ENCODE results near the gene MTO1. TPM values are rescaled to one million over a fixed set of nuclear protein-coding genes. Genes with fewer than 3 reads are reported as not detected.
"Not testable (repeated sequence)": the region's sequence is repeated elsewhere in the genome, so short reads cannot be mapped to it uniquely, and the experiment has no call there.

MTO1 gene
- total RNA-seq, 2 donors from 2014 or later, result 21.5 to 26.7 TPM

DNA sequence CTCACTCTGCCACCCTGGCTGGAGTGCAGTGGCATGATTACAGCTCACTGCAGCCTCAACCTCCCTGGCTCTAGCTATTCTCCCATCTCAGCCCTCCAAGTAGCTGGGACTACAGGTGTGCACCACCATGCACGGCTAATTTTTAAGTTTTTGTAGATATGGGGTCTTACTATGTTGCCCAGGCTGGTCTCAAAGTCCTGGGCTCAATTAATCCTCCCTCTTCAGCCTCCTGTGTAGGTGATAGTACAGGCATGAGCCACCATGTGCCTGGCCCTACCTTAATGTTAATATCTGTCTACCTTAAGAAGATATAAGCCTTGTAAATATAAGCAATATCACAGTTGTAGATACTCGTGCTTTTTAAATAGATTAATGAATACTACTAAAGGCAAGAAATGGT lies 42.6 kb downstream of the MTO1 start:
- Histone ChIP-seq H3K9ac (ENCODE audit: extremely low read depth, low read length, poor library complexity, severe bottlenecking) (no peak overlapping the region), H3K9me3 (ENCODE audit: control insufficient read depth, low read length) (no peaks in the 10 kb centered on the region), H3K27ac (ENCODE audit: low read depth, low read length) (no peak overlapping the region), H3K27me3 (ENCODE audit: control insufficient read depth, insufficient read depth, low read length, poor library complexity, severe bottlenecking) (no peaks in the 10 kb centered on the region), H3K4me3 (ENCODE audit: low read length) (no peak overlapping the region), H3K4me1 (ENCODE audit: control insufficient read depth, insufficient read depth, low read length) (no peaks in the 10 kb centered on the region), H3K36me3 (ENCODE audit: control insufficient read depth, insufficient read depth, low read length) (peaks cover 36% of the 10 kb centered on the region)
- Mint-ChIP-seq H3K9me3 (no peaks in the 10 kb centered on the region), H3K4me3 (no peak overlapping the region), H3K27me3 (ENCODE audit: insufficient read depth) (no peaks in the 10 kb centered on the region), H3K4me1 (no peaks in the 10 kb centered on the region), H3K36me3 (ENCODE audit: low read depth) (peaks cover 18% of the 10 kb centered on the region), H3K27ac (no peak overlapping the region)
- TF ChIP-seq, protein P1, sequence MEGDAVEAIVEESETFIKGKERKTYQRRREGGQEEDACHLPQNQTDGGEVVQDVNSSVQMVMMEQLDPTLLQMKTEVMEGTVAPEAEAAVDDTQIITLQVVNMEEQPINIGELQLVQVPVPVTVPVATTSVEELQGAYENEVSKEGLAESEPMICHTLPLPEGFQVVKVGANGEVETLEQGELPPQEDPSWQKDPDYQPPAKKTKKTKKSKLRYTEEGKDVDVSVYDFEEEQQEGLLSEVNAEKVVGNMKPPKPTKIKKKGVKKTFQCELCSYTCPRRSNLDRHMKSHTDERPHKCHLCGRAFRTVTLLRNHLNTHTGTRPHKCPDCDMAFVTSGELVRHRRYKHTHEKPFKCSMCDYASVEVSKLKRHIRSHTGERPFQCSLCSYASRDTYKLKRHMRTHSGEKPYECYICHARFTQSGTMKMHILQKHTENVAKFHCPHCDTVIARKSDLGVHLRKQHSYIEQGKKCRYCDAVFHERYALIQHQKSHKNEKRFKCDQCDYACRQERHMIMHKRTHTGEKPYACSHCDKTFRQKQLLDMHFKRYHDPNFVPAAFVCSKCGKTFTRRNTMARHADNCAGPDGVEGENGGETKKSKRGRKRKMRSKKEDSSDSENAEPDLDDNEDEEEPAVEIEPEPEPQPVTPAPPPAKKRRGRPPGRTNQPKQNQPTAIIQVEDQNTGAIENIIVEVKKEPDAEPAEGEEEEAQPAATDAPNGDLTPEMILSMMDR (conservative IDR thresholded peaks at IDR 0.05), result no peak
- no peak for DNase-seq
- 60 to 100% methylated on average over 1 to 2 of the region's 2 CpGs for WGBS, 2 experiments (ENCODE audit: insufficient coverage in 1 of 2, insufficient read length in 1 of 2)

DNA sequence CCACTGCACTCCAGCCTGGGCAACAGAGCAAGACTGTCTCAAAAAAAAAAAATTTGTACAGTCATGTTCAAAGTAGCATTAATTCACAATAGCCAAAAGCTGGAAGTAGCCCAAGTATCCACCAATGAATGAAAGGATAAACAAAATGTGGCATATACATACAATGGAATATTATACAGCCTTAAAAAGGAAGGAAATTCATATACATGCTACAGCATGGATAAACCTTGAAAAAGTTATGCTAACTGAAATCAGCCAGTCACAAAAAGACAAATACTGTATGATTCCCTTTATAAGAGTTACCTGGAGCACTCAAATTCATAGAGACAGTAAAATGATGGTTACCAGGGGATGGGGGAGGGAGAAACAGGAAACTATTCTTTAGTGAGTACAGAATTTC lies 43.6 kb downstream of the MTO1 start:
- H3K4me3 ChIP-seq (ENCODE audit: low read length), result no peak overlapping the region
- H3K27ac Mint-ChIP-seq, result no peak overlapping the region
- TF ChIP-seq, protein P1 (conservative IDR thresholded peaks at IDR 0.05), result no peak
- H3K27me3 Mint-ChIP-seq (ENCODE audit: insufficient read depth), result no peaks in the 10 kb centered on the region
- H3K27ac ChIP-seq (ENCODE audit: low read depth, low read length), result no peak overlapping the region
- no peaks in the 10 kb centered on the region for H3K4me1 ChIP-seq (ENCODE audit: control insufficient read depth, insufficient read depth, low read length)
- no peak for DNase-seq
- H3K27me3 ChIP-seq (ENCODE audit: control insufficient read depth, insufficient read depth, low read length, poor library complexity, severe bottlenecking), result no peaks in the 10 kb centered on the region
- H3K9me3 Mint-ChIP-seq, result no peaks in the 10 kb centered on the region
- H3K4me3 Mint-ChIP-seq, result no peak overlapping the region
- H3K4me1 Mint-ChIP-seq, result no peaks in the 10 kb centered on the region
- peaks cover 15% of the 10 kb centered on the region for H3K36me3 Mint-ChIP-seq (ENCODE audit: low read depth)
- H3K36me3 ChIP-seq (ENCODE audit: control insufficient read depth, insufficient read depth, low read length), result peaks cover 28% of the 10 kb centered on the region
- H3K9ac ChIP-seq (ENCODE audit: extremely low read depth, low read length, poor library complexity, severe bottlenecking), result no peak overlapping the region
- no peaks in the 10 kb centered on the region for H3K9me3 ChIP-seq (ENCODE audit: control insufficient read depth, low read length)

DNA sequence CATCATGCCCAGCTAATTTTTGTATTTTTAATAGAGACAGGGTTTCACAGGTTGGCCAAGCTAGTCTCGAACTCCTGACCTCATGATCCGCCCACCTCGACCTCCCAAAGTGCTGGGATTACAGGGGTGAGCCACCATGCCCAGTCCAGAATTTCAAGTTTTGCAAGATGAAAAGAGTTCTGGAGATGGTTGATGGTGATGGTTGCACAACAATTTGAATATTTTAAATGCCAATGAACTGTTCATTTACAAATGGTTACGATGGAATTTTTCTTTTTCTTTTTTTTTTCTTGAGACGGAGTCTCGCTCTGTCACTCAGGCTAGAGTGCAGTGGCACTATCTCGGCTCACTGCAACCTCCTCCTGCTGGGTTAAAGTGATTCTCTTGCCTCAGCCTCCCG lies 44.2 kb downstream of the MTO1 start:
- H3K4me1 ChIP-seq (ENCODE audit: control insufficient read depth, insufficient read depth, low read length); H3K9me3 ChIP-seq (ENCODE audit: control insufficient read depth, low read length); H3K4me3 ChIP-seq (ENCODE audit: low read length); H3K27ac Mint-ChIP-seq; H3K9ac ChIP-seq (ENCODE audit: extremely low read depth, low read length, poor library complexity, severe bottlenecking); H3K4me3 Mint-ChIP-seq; H3K4me1 Mint-ChIP-seq; H3K9me3 Mint-ChIP-seq; H3K27ac ChIP-seq (ENCODE audit: low read depth, low read length); DNase-seq; H3K27me3 Mint-ChIP-seq (ENCODE audit: insufficient read depth); H3K27me3 ChIP-seq (ENCODE audit: control insufficient read depth, insufficient read depth, low read length, poor library complexity, severe bottlenecking): not testable (repeated sequence)
- H3K36me3 Mint-ChIP-seq (ENCODE audit: low read depth), result peaks cover 13% of the 10 kb centered on the region
- 88 to 95% methylated on average over 8 of the region's 8 CpGs for WGBS, 2 experiments (ENCODE audit: insufficient coverage in 1 of 2, insufficient read length in 1 of 2)
- peaks cover 22% of the 10 kb centered on the region for H3K36me3 ChIP-seq (ENCODE audit: control insufficient read depth, insufficient read depth, low read length)

DNA sequence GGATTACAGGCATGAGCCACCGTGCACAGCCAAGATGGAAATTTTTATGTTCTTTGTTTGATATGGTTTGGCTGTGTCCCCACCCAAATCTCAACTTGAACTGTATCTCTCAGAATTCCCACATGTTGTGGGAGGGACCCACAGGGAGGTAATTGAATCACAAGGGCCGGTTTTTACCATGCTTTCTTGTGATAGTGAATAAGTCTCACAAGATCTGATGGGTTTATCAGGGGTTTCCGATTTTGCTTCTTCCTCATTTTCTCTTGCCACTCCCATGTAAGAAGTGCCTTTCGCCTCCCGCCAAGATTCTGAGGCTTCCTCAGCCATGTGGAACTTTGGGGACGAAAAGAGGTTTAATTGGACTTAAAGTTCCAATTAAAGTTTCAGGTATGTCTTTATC lies 44.7 kb downstream of the MTO1 start:
- no peaks in the 10 kb centered on the region for H3K4me1 Mint-ChIP-seq
- 84 to 100% methylated on average over 3 to 6 of the region's 6 CpGs for WGBS, 2 experiments (ENCODE audit: insufficient coverage in 1 of 2, insufficient read length in 1 of 2)
- TF ChIP-seq, protein P1 (conservative IDR thresholded peaks at IDR 0.05), result no peak
- no peak overlapping the region for H3K27ac ChIP-seq (ENCODE audit: low read depth, low read length)
- no peak overlapping the region for H3K4me3 ChIP-seq (ENCODE audit: low read length)
- no peaks in the 10 kb centered on the region for H3K4me1 ChIP-seq (ENCODE audit: control insufficient read depth, insufficient read depth, low read length)
- H3K4me3 Mint-ChIP-seq, result no peak overlapping the region
- no peak for DNase-seq
- H3K27ac Mint-ChIP-seq, result no peak overlapping the region
- H3K27me3 Mint-ChIP-seq (ENCODE audit: insufficient read depth), result no peaks in the 10 kb centered on the region
- H3K27me3 ChIP-seq (ENCODE audit: control insufficient read depth, insufficient read depth, low read length, poor library complexity, severe bottlenecking), result no peaks in the 10 kb centered on the region
- H3K9ac ChIP-seq (ENCODE audit: extremely low read depth, low read length, poor library complexity, severe bottlenecking), result no peak overlapping the region
- no peaks in the 10 kb centered on the region for H3K9me3 ChIP-seq (ENCODE audit: control insufficient read depth, low read length)
- peaks cover 13% of the 10 kb centered on the region for H3K36me3 Mint-ChIP-seq (ENCODE audit: low read depth)
- H3K9me3 Mint-ChIP-seq, result no peaks in the 10 kb centered on the region
- H3K36me3 ChIP-seq (ENCODE audit: control insufficient read depth, insufficient read depth, low read length), result peaks cover 17% of the 10 kb centered on the region
